Tibial nerve (tissue), 4 donors: ENCODE measurements around the gene ELP6.

ENCODE experiments used
- EP300 ChIP-seq, 2 donors: sonication (generic); formaldehyde crosslinking; IDR thresholded peaks; one replicate each; pipeline ENCODE4 v1.6.1; 2017; ENCODE audit warnings: antibody characterized with exemption in 2 of 2, mild to moderate bottlenecking in 1 of 2
- POLR2A ChIP-seq, 2 donors: fragments of 450-650 bp; IDR thresholded peaks; one replicate each; pipeline ENCODE4 v1.6.1; 2017; ENCODE audit warnings: antibody characterized with exemption in 2 of 2, mild to moderate bottlenecking in 2 of 2, moderate library complexity in 2 of 2
- TF ChIP-seq, protein P1 (sequence below), 5 experiments: fragments of 200-600 bp in 3 of 5; fragments of 450-650 bp in 2 of 5; sonication (generic) in 3 of 5; IDR thresholded peaks; one replicate each; pipeline ENCODE4 v1.5.1; 2016 to 2019; ENCODE audit warnings: antibody characterized with exemption in 5 of 5, mild to moderate bottlenecking in 3 of 5, moderate library complexity in 2 of 5

DNA sequence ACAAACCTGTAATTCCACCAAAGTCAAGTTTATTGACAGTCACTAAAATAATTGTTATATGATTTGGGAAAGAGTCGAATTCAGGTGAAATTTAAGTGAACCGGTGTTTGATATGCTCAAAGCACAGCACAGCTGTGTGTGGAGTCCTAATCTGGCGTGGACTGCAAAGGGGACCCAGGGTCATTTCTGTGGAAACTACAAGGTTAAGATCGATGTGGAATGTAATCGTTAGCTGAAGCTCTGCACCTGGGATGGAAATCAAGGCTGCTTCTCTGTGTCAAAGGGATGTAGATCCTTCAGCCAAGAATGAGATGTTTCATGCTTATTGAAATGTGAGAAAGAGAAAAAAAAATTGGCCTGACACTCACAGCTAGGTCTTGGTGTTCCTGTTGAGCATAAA is 1.6 kb upstream of the ELP6 start:
- TF ChIP-seq, protein P1, sequence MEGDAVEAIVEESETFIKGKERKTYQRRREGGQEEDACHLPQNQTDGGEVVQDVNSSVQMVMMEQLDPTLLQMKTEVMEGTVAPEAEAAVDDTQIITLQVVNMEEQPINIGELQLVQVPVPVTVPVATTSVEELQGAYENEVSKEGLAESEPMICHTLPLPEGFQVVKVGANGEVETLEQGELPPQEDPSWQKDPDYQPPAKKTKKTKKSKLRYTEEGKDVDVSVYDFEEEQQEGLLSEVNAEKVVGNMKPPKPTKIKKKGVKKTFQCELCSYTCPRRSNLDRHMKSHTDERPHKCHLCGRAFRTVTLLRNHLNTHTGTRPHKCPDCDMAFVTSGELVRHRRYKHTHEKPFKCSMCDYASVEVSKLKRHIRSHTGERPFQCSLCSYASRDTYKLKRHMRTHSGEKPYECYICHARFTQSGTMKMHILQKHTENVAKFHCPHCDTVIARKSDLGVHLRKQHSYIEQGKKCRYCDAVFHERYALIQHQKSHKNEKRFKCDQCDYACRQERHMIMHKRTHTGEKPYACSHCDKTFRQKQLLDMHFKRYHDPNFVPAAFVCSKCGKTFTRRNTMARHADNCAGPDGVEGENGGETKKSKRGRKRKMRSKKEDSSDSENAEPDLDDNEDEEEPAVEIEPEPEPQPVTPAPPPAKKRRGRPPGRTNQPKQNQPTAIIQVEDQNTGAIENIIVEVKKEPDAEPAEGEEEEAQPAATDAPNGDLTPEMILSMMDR (IDR thresholded peaks at IDR 0.05): no peak
- TF ChIP-seq EP300 (IDR thresholded peaks at IDR 0.05): no peak
- TF ChIP-seq POLR2A (IDR thresholded peaks at IDR 0.05): no peak
